ENCODE data around the gene SOS1.

DNA sequence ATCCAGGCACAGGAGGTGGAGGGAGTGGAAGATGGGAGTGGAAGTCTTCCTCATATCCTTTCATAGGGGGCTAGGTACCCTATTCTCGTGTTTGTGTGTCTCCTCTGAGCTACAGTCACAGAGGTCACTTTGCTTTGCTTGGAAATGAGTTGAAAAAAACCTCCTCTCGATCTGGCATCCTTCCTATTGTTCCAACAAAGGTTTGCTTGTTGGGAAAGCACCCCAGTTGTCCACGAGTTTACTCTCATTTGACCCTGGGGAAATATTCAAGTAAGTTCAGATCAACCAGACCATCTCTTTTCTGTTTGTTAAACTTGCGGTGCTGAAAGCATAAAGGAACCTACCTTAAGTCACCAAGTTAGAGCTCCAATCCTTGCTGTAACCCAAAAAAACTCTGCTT is 171.9 kb downstream of the SOS1 start:
- TF ChIP-seq EP300 (IDR thresholded peaks at IDR 0.05) (no peak), CTCF (IDR thresholded peaks at IDR 0.05) (no peak), POLR2A (IDR thresholded peaks at IDR 0.05) (no peak)

All from ovary (tissue), 3 donors.